AG04450 (cell line): Measurements from ENCODE around the gene ADAMTSL5. TPM values are rescaled to one million over a fixed set of nuclear protein-coding genes. Genes with fewer than 3 reads are reported as not detected.

Experiments
- CTCF ChIA-PET: fragments of 300-600, 350-600 bp; formaldehyde crosslinking; extraction: SDS; loops from one replicate; lab custom pipeline; 2022; ENCODE audit warnings: antibody characterized with exemption, inconsistent platforms; lab: Charles Lee
- POLR2A ChIA-PET: fragments of 350-600 bp; formaldehyde crosslinking; extraction: SDS; loops from one replicate; lab custom pipeline; 2021; ENCODE audit warnings: antibody characterized with exemption, inconsistent platforms; lab: Yijun Ruan, JAX
- DNase-seq: peaks from one replicate; pipeline ENCODE4 v3.0.0-alpha.2; 2011; ENCODE audit warnings: low read depth, low spot score
- H3K27ac ChIP-seq: one replicate; pipeline ENCODE4 v1.5.1; 2012; ENCODE audit warnings: low read depth, low read length, control low read depth
- H3K27me3 ChIP-seq: one replicate; pipeline ENCODE4 v1.6.0; 2012; ENCODE audit warnings: low read length; ENCODE audit not compliant: control insufficient read depth, insufficient read depth
- H3K4me3 ChIP-seq: 2 replicates; pipeline ENCODE4 v1.5.1; 2011; ENCODE audit warnings: mild to moderate bottlenecking, low read depth, low read length, control low read depth
- H3K9me3 ChIP-seq: 2 replicates; pipeline ENCODE4 v1.5.1; 2012; ENCODE audit warnings: low read length; ENCODE audit not compliant: control insufficient read depth, insufficient read depth
- CTCF ChIP-seq: IDR thresholded peaks from 2 replicates; pipeline ENCODE4 v1.5.1; 2011; ENCODE audit warnings: low read depth, low read length, control low read depth, inconsistent platforms
- polyA plus RNA-seq: library from polyadenylated mRNA; depleted of rRNA; stranded (reverse); fragments of >200 nt; gene quantifications from 2 replicates; pipeline ENCODE4 v1.2.3, GENCODE V29; 2011

Gene ADAMTSL5
- polyA plus RNA-seq, 1 experiment: 5.6 TPM

GRCh38 chr19:1472231-1473084, 40.4 kb downstream of the ADAMTSL5 start:
- DNase-seq: no peak
- Histone ChIP-seq H3K27me3 (peaks cover 45% of the 10 kb centered on the region), H3K9me3 (no peaks in the 10 kb centered on the region; the same call in 1 of the 2 replicates), H3K4me3 (no peak overlapping the region), H3K27ac (no peak overlapping the region)
- ChIA-PET POLR2A (interaction anchor here (0.6 kb wide), 1 partner anchor 28 kb away, joined by 3 read pairs; no protein-coding TSS in a partner anchor), CTCF (interaction anchor here (0.6 to 1.1 kb wide), 3 partner anchors 194 to 354 kb away, joined by 3 to 7 read pairs (median 4); no protein-coding TSS in a partner anchor)
- TF ChIP-seq CTCF: no peak

- Histone ChIP-seq H3K4me3 (no peak overlapping the region), H3K9me3 (no peaks in the 10 kb centered on the region; the same call in 1 of the 2 replicates), H3K27ac (no peak overlapping the region), H3K27me3 (peaks cover 51% of the 10 kb centered on the region)
- peak; percentile 22; the same call in 1 of the 2 replicates for TF ChIP-seq CTCF
- CTCF ChIA-PET: interaction anchor here (0.6 to 1.1 kb wide), 3 partner anchors 193 to 355 kb away, joined by 3 to 7 read pairs (median 4); no protein-coding TSS in a partner anchor
- DNase-seq: no peak
- POLR2A ChIA-PET: interaction anchor here (0.7 kb wide), 1 partner anchor 16 kb away, joined by 3 read pairs; no protein-coding TSS in a partner anchor
Observed at GRCh38 chr19:1471515-1472160, 41.2 kb downstream of the ADAMTSL5 start.

- no peaks in the 10 kb centered on the region; the same call in 1 of the 2 replicates for H3K9me3 ChIP-seq
- ChIA-PET CTCF (interaction anchor here (1.1 kb wide), 1 partner anchor 355 kb away, joined by 7 read pairs; no protein-coding TSS in a partner anchor), POLR2A (interaction anchor here (0.7 kb wide), 1 partner anchor 859 kb away, joined by 3 read pairs; no protein-coding TSS in a partner anchor)
- H3K4me3 ChIP-seq: no peak overlapping the region; the same call in 1 of the 2 replicates
- no peak overlapping the region for H3K27ac ChIP-seq
- no peak for TF ChIP-seq CTCF
- peaks cover 56% of the 10 kb centered on the region for H3K27me3 ChIP-seq
- no peak for DNase-seq
Observed at GRCh38 chr19:1471010-1471514, 41.8 kb downstream of the ADAMTSL5 start.

- ChIA-PET POLR2A (interaction anchor here (0.7 kb wide), 1 partner anchor 859 kb away, joined by 3 read pairs; no protein-coding TSS in a partner anchor), CTCF (no interaction called here)
- Histone ChIP-seq H3K9me3 (no peaks in the 10 kb centered on the region; the same call in 1 of the 2 replicates), H3K4me3 (peak overlapping the region; percentile 4; the same call in 1 of the 2 replicates), H3K27ac (no peak overlapping the region), H3K27me3 (peaks cover 57% of the 10 kb centered on the region)
- DNase-seq: no peak
- no peak for TF ChIP-seq CTCF
Observed at GRCh38 chr19:1470305-1471009, 42.4 kb downstream of the ADAMTSL5 start.
